Stomach (tissue), 4 donors: ENCODE results near the gene KIF5A.

Source experiments
- EP300 ChIP-seq: sonication (generic); formaldehyde crosslinking; IDR thresholded peaks from one replicate; pipeline ENCODE4 v1.6.1; 2017; ENCODE audit warnings: antibody characterized with exemption
- POLR2A ChIP-seq, 4 donors: fragments of 450-650 bp; IDR thresholded peaks; one replicate each; pipeline ENCODE4 v1.6.1; 2016; ENCODE audit warnings: antibody characterized with exemption in 4 of 4, control low read depth in 2 of 4, mild to moderate bottlenecking in 1 of 4, moderate library complexity in 1 of 4
- TF ChIP-seq, protein P1 (sequence below), 7 experiments: fragments of 450-650 bp in 4 of 7; fragments of 200-600 bp in 3 of 7; sonication (generic) in 3 of 7; IDR thresholded peaks; one replicate each; pipeline ENCODE4 v1.5.1; 2016 to 2019; ENCODE audit warnings: antibody characterized with exemption in 7 of 7, control low read depth in 2 of 7, mild to moderate bottlenecking in 1 of 7

- TF ChIP-seq, protein P1, sequence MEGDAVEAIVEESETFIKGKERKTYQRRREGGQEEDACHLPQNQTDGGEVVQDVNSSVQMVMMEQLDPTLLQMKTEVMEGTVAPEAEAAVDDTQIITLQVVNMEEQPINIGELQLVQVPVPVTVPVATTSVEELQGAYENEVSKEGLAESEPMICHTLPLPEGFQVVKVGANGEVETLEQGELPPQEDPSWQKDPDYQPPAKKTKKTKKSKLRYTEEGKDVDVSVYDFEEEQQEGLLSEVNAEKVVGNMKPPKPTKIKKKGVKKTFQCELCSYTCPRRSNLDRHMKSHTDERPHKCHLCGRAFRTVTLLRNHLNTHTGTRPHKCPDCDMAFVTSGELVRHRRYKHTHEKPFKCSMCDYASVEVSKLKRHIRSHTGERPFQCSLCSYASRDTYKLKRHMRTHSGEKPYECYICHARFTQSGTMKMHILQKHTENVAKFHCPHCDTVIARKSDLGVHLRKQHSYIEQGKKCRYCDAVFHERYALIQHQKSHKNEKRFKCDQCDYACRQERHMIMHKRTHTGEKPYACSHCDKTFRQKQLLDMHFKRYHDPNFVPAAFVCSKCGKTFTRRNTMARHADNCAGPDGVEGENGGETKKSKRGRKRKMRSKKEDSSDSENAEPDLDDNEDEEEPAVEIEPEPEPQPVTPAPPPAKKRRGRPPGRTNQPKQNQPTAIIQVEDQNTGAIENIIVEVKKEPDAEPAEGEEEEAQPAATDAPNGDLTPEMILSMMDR (IDR thresholded peaks at IDR 0.05) = no peak
- no peak for TF ChIP-seq POLR2A (IDR thresholded peaks at IDR 0.05)
- no peak for TF ChIP-seq EP300
Measured at GRCh38 chr12:57616383-57617101, 66.7 kb downstream of the KIF5A start.
